ENCODE measurements around the gene ZNF106. TPM values are rescaled to one million over a fixed set of nuclear protein-coding genes. Genes with fewer than 3 reads are reported as not detected.

The ZNF106 gene
- total RNA-seq, 1 donor from 2014 or later: 87.8 TPM

DNA sequence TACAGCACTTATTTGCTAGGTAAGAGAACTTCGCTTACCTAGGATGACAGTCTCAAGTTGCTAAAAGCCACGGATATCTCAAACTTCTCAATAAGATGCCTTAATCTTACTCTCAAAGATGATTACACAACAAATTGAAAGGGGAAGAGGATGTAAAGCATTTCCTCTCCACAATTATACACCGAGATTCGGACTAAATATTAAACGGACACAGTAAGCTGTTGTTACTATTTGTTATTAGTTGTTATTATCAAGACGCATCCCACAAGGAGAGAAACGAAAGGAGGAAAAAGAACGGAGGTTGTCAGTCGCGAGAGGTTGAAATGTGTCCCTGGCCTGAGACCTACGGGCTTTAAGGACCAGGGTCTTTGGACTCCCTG, 660 bp downstream of the ZNF106 start:
- DNase-seq (ENCODE audit: low spot score) (no peak), ATAC-seq (no peak)
- intact Hi-C loops (cut with DNase I): no loop called here

DNA sequence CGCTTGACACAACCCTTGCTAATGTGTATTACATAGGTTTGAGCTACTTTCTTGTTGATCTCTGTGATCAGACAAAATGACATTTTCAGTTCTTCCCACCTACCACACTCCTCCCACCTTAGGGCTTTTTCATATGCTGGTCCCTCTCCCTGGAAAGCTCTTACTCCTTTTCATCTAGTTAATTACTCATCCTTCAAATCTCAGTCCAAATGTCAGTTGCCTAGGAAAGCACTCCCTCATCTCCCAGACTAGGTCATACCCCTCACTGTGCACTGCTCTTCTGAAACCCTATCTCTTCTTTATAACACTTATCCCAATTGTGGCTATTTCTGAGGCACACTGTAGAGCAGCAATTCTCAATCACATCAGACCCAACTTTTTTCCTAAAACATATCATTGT, 7.3 kb downstream of the ZNF106 start:
- ATAC-seq: no peak
- DNase-seq (ENCODE audit: low spot score): no peak

DNA sequence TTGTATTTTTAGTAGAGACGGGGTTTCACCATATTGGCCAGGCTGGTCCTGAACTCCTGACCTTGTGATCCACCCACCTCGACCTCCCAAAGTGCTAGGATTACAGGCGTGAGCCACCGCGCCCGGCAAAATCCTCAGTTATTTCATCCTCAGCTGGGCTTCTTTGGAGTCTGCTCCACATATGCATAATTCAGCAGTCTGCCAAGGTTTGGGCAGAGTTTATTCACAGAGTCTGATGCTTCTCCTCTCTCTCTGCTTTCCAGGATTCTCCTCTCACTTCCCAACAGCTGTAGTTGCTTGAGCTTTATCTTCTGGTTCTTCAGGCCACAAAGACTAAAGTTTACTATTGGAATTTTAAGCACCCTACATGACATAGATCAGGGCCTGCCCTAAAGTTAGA, 8.2 kb downstream of the ZNF106 start:
- DNase-seq (ENCODE audit: low spot score) (no peak), ATAC-seq (no peak)
- intact Hi-C loops (cut with DNase I): no loop called here

More for the DNA sequence above, 7.3 kb downstream of the ZNF106 start:
- intact Hi-C loops (cut with DNase I): no loop called here

DNA sequence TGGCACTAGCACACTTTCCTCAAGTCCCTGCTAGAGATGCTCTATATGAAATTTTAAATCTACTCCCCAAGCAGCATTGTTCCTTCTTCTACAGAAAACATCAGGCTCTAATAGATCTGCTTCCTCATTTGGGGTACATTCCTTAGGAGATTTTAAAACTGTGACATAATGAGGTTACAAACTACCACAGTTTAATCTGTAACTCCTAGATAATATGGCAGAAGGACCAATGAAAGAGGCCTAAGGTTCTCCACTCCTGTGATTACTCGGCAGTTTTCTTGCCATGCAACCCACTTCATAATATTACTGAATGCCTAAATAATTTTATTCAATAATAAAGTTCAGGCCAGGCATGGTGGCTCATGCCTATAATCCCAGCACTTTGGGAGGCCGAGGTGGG, 16.1 kb downstream of the ZNF106 start:
- intact Hi-C loops (cut with DNase I): no loop called here
- ATAC-seq (no peak), DNase-seq (ENCODE audit: low spot score) (no peak)

DNA sequence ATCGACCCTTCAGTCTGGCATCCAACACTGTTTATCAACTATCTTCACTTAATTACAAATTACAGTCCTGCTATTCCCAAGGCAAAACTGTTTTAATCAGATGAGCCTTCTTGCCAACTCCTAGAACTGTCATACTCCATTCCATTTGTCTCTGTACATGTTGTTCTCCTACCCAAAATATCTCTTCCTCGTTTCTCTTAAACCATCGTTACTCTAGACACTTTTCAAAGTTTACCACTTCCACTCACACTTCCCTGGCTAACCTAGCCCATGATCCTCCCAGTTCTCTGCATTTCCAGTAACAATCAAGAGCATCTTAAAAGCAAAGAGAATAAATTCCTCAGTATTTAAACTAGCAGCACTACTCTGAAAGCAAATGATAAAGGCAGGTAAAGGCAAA, 19.9 kb downstream of the ZNF106 start:
- intact Hi-C loops (cut with DNase I): no loop called here
- ATAC-seq: no peak
- DNase-seq (ENCODE audit: low spot score): no peak

DNA sequence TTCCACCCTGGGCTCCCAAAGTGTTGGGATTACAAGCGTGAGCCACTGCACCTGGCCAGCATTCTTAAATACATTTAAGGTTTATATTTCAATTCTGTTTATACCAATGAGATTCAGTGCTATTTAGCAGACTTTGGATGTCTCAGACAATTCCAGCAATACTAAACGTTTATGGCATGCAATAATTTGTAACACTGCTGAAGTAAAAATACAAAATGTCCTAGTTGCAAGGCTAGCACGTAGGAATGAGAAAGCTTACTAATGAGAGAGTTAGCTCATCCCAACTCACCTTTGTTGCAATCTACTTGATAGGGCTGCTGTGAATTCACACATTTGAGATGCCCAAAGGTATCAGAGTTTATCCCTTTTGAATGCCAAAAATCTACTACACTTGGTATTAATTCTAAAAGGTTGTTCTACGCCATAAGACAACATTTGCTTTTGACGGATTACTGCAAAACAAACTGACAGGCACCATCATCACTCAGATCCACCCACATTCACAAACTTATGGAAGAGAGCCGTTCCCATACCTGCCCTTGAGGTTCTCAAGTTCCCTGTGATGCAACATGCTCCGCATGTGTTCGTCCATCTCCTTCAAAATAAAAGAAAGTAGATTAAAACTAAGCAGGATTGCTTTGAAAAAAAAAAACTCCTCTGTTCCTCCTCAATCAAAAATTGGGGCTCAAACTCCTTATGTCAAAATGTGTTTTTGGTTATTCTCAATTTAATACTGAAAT, 25.3 kb downstream of the ZNF106 start:
- intact Hi-C loops (cut with DNase I): no loop called here

DNA sequence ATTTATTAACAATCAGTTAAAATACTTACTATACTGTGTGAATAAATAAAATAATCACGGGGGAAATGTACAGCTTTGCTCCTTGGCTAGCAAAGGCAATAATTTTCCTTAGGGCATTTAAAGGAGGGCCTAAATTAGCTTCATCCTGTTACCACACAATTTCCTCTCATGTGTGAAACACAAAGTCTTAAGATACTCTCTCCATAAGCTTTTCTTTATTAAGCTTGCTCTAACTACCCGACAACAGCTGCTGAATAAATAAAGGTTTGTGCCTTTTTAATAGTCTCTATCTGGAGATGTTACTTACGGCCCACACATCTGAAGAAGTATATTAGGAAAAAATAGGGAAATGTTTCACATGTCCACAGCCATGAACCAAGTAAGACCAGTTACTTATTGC, 29.7 kb downstream of the ZNF106 start:
- intact Hi-C loops (cut with DNase I): no loop called here
- ATAC-seq (no peak), DNase-seq (ENCODE audit: low spot score) (no peak)

More for the DNA sequence above, 25.3 kb downstream of the ZNF106 start:
- no peak for ATAC-seq
- no peak for DNase-seq (ENCODE audit: low spot score)

DNA sequence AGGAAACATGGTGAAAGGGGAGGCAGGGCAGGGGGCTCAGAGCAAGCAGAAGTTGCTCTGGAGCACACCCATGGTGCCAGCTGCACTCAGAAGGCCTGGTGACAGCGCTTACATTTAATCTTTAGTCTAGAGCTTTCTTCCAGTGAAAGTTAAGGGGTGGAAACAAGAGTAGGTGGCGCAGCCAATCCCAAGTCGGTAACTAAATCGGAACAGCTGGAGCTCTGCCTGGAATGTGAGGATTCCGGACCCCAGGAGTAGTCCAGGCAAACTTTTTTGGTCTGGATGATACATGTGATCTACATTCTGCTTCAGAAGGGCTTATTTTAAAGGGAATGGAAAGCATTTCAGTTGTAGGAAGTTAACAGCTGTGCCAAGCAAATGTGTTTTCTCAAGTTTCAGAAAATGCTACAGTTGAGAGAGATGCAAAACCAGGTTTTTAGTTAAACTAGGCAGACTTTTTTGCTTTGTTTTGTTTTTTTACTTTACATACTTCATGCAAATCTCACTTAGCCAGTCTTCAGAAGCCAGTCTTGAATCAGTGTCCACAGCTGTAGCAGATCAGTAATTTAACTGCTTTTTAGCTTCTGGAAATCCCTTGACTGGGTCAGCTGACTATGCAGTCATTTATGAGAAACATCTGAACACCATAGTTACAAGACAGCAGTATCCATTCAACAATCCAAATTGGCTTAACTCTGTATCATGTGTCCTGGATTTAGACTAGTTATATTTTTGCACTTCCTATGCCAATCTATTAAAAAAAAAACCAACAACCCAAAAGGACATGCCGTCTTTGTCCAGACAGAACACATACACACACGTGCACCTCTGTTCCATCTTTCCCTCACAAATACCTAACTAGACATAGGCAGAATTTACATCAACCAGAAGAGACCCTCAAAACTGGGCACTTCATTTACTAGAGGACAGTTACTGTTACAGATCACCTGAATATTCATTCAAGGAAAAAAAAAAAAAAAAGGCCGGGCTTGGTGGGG, 33.2 kb downstream of the ZNF106 start:
- peak; percentile 79 for DNase-seq (ENCODE audit: low spot score)
- peak; percentile 97 for ATAC-seq
- intact Hi-C loops (cut with DNase I): no loop called here

DNA sequence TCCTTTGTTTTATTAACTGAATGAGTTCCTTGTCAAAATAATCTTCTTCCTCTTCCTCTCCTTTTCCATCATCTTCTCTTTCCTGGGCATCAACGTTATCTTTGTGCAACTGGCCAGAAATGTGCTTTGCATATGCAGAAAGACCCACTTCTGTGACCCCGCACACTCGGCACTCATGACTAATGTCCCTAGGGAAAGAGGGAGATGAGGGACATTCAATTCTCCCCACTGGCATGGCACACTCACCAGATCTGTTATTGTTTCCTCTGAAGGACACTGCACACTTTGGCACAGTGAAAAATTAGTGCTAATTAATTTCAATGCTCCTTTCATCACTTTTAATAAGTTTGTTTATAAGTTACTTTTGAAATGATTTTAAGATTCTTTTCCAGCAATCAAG, 34.0 kb downstream of the ZNF106 start:
- intact Hi-C loops (cut with DNase I): no loop called here
- DNase-seq (ENCODE audit: low spot score) (no peak), ATAC-seq (no peak)

DNA sequence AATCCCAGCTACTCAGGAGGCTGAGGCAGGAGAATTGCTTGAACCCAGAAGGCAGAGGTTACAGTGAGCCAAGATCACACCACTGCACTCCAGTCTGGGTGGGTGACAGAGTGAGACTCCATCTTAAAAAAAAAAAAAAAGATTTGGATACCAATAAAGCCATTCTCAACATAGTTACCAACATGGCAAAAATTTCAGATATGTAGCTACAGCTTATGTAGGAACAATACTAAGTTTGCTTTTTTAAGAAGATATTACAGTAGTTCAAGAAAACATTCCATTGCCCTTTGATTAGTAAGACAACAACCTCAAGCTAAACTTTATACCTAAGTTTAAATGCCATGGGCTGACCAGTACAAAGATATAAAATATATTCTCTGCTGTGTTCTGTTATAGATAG, 34.4 kb downstream of the ZNF106 start:
- intact Hi-C loops (cut with DNase I): no loop called here
- ATAC-seq: no peak
- no peak for DNase-seq (ENCODE audit: low spot score)

DNA sequence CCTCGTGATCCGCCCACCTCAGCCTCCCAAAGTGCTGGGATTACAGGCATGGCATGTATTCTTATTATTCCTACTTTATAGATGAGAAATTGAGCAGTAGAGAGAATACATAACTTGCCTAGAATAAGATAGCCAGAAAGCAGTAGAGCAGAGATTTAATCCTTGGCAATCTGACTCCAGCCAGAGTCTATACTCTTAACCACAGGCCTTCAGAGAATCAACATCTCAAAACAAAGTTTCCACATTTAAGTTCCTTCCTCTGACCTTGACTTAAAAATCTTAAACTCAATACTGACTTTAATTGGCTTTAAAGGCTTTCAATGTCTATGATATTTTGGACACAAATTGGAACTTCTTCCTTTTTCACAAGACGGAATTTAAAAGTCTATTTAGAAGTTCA, 37.1 kb downstream of the ZNF106 start:
- DNase-seq (ENCODE audit: low spot score): no peak

DNA sequence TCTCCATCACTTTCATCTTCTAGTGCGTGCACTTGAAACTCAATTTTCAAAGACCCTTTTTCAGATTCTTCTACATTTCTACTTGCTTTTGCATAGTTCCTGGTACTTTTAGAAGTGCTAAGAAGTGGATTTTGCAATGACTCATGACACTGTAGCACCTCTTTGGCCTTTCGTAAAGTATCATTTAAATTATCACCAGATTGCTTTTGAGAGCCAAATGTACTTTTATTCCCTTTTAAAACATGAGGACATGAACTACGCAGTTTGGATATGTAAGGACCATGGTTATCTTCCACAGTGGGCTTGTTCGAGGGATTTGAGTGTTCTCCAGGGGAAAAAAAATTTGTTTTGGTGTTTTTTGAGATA, 40.5 kb downstream of the ZNF106 start:
- intact Hi-C loops (cut with DNase I): loop anchor here (5.0 kb wide), 1 partner anchor 433 kb away; no protein-coding TSS in a partner anchor
- DNase-seq (ENCODE audit: low spot score): no peak
- no peak for ATAC-seq

More for the DNA sequence above, 37.1 kb downstream of the ZNF106 start:
- no peak for ATAC-seq
- intact Hi-C loops (cut with DNase I): loop anchor here (5.0 kb wide), 1 partner anchor 437 kb away; no protein-coding TSS in a partner anchor

DNA sequence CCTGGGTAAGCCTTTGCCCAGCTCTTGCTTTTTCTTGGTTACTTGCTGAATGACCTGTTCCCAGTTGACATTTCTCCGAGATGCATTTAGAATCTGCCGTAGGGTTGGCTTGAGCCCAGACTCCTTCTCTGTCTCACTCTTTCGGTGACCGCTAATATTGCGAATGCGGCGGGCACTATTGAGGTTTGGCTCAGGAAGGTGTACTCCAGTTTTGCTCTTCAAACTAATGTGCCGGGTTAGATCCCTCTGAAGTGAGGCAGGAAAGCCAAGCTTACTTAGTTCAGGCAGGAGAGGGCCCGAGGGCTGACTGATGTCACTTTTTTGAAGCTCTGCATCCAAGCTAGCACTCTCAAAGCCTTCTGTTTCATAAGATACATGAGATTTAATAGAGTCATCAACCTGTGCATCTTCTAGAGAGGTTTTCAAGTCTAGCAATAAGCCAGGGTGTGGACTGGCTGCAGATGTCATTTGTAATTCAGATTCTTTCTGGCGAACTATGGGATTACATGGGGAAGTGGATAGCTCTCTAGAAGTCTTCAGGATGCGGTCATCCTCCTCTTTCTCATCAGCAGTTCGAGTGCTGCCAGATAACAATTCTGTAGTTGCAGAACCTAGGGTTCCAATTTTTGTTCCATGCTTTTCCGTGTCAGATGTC, 41.0 kb downstream of the ZNF106 start:
- DNase-seq (ENCODE audit: low spot score): no peak
- ATAC-seq: no peak
- intact Hi-C loops (cut with DNase I): loop anchor here (5.0 kb wide), 1 partner anchor 433 kb away; no protein-coding TSS in a partner anchor

DNA sequence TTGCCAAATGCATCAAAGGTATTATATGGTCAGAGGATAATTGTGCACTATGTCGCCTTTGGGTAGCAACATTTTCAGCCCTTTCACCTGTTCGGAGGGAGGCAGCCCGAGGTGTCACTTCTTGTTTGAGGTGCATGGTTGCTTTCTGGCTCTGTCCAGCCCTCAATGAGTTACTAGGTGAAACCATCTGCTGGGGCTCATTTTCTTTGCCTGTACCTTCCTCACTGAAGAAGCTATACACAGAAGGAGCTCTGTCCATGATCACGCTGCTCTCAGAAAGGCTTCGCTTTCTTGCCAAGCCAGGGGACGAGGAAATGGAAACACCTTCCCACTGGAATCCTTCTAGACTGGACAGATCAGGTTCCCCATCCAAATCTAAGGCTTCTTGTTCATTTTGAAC, 42.7 kb downstream of the ZNF106 start:
- DNase-seq (ENCODE audit: low spot score) (no peak), ATAC-seq (no peak)
- intact Hi-C loops (cut with DNase I): no loop called here

DNA sequence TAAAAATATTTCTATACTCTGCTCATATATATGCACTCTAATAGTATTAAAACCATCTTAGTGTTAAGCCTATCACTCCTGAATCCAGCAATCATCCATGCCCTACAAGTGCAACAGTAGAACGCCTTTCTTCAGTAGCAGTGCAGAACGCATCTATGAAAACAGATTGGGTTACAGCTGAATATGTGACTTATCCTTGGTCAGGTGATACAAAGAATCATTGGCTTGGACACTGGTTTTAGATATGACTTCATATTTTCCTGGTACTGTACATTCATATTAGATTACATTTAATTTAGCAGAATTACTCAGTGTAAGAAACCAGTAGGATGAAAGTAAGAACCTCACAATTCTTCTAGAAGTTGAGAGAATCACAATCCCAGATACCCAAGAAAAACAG, 43.3 kb downstream of the ZNF106 start:
- intact Hi-C loops (cut with DNase I): no loop called here
- ATAC-seq: no peak

DNA sequence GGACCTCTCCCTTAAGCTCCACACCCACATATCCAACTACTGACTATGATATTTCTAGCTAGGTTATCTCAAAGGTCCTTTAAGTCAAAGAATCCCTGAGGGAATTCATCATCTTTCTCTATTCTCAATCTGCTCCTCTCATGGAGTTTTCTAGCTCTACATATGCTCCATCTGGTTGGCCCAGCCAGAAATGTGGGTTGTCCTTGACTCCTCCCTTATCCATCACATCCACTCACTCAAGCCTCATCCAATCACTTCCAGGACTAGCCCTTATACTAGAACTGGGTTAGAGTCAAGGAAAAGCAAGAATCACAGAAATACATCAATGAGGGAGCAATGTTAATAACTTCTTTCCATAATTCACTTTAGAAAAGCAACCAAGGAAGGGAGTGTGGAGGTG, 45.4 kb downstream of the ZNF106 start:
- intact Hi-C loops (cut with DNase I): no loop called here
- ATAC-seq (no peak), DNase-seq (ENCODE audit: low spot score) (no peak)

More for the DNA sequence above, 43.3 kb downstream of the ZNF106 start:
- no peak for DNase-seq (ENCODE audit: low spot score)

DNA sequence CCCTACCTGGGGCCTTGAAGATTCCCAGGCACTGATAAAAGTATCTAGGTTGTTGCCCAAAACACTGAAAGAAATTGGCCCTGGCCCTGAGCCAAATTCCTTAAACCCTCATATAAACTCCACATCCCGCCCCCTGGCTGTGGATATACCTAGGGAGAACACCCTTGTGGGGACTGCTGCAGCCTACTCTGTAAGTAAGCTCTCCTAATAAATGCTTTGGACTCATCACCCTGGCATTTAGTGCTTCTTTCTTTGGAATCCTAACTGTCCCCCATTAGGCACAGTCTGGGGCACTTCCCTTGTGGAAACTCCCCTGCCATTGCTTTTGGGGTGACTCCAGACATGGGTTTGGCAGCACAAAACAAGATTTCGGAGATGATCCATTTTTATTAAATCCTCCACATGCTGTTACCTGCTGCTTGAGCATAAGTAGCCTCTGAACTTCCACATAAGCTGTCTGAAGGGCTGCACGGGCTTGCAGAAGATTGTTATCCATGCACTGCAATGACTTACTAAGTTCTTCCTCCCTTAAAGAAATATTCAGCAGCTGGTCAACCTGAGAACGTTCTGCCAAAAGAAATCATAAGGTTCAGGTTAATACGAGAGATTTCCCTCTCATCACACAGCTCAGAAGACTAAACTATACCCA, 46.4 kb downstream of the ZNF106 start:
- DNase-seq (ENCODE audit: low spot score): no peak
- intact Hi-C loops (cut with DNase I): no loop called here
- no peak for ATAC-seq

DNA sequence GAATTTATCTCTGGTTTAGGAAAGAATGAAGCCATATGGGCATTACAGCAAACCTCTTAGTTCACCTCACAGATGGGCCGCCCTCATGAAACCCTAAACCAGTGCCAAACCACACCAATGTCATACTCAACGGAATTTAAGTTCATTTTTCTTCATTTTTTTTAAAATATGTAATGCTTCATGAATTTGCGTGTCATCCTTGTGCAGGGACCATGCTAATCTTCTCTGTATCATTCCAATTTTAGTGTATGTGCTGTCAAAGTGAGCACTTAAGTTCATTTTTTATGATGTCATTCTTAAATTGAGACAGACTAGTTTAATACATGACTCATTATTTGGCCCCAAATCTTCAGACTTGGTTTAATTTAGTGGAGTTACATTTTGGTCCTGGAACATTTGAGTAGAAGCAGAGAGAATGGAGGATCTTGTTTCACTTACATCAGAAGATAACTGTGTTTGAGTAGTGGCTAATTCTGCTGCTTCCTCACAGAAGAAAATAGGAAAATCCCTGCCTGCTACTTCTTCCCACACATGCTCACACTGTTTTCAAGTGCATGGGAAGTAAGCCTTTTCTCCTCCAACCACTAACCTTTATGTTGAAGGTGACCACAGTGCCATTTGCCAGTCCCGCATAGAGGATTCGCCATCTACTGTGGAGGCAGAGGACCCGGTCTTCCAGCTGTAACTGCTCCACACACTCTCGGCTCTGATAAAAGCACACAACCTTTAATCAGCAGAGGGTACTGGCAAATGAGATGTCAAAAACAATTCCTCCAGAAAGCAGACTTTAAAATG, 63.3 kb downstream of the ZNF106 start:
- intact Hi-C loops (cut with DNase I): no loop called here
- ATAC-seq: no peak
- no peak for DNase-seq (ENCODE audit: low spot score)
